HEK293 (cell line): ENCODE results near the gene COPA.

ENCODE experiments used
- CTCF ChIA-PET: fragments of 350-600 bp; formaldehyde crosslinking; extraction: SDS; loops from one replicate; lab custom pipeline; 2021; ENCODE audit warnings: antibody characterized with exemption; lab: Yijun Ruan, JAX
- POLR2A ChIA-PET: fragments of 300-600 bp; formaldehyde crosslinking; extraction: SDS; loops from one replicate; lab custom pipeline; 2020; ENCODE audit warnings: antibody characterized with exemption, inconsistent platforms; lab: Yijun Ruan, JAX
- H3K27ac ChIP-seq: fragments of 200-500 bp; sonication (Bioruptor generic); 2 replicates; pipeline ENCODE4 v1.5.1; 2014; ENCODE audit warnings: low read depth, low read length, control low read depth, inconsistent platforms; ENCODE audit errors: extremely low read depth
- H3K36me3 ChIP-seq, 2 experiments: fragments of 200-500 bp in 1 of 2; sonication (Bioruptor generic) in 1 of 2; 1 replicate in 1 of 2; 2 replicates in 1 of 2; pipeline ENCODE4 v1.5.1; 2014 to 2017; ENCODE audit warnings: inconsistent platforms in 2 of 2, low read length in 2 of 2; ENCODE audit not compliant: control insufficient read depth in 2 of 2, insufficient read depth in 1 of 2
- H3K4me1 ChIP-seq: fragments of 200-500 bp; sonication (Bioruptor generic); 2 replicates; pipeline ENCODE4 v1.5.1; 2014; ENCODE audit warnings: mild to moderate bottlenecking, low read length, inconsistent platforms; ENCODE audit not compliant: control insufficient read depth, insufficient read depth
- H3K4me3 ChIP-seq: 2 replicates; pipeline ENCODE4 v1.5.1; 2011; ENCODE audit warnings: low read depth, mild to moderate bottlenecking, control low read depth, low read length, moderate library complexity
- H3K9me3 ChIP-seq: fragments of 200-500 bp; sonication (Bioruptor generic); 2 replicates; pipeline ENCODE4 v1.5.1; 2014; ENCODE audit warnings: low read depth, low read length, inconsistent platforms; ENCODE audit not compliant: control insufficient read depth, insufficient read depth
- FEZF1 ChIP-seq: fragments of 450-650 bp; formaldehyde crosslinking; IDR thresholded peaks from 2 replicates; pipeline ENCODE4 v1.5.1; 2016; ENCODE audit warnings: missing biosample characterization, missing genetic modification characterization
- GLIS2 ChIP-seq: fragments of 450-650 bp; formaldehyde crosslinking; IDR thresholded peaks from 2 replicates; pipeline ENCODE4 v1.5.1; 2016; ENCODE audit warnings: missing biosample characterization, missing genetic modification characterization
- PRDM1 ChIP-seq: fragments of 450-650 bp; formaldehyde crosslinking; IDR thresholded peaks from 2 replicates; pipeline ENCODE4; 2016; ENCODE audit warnings: missing biosample characterization, missing genetic modification characterization
- SP3 ChIP-seq: fragments of 450-650 bp; formaldehyde crosslinking; IDR thresholded peaks from 2 replicates; pipeline ENCODE4 v1.5.1; 2016; ENCODE audit warnings: missing biosample characterization, missing genetic modification characterization
- ZBTB20 ChIP-seq: fragments of 450-650 bp; formaldehyde crosslinking; IDR thresholded peaks from 2 replicates; pipeline ENCODE4 v1.5.1; 2016; ENCODE audit warnings: missing biosample characterization, missing genetic modification characterization
- ZFP3 ChIP-seq: fragments of 450-650 bp; formaldehyde crosslinking; IDR thresholded peaks from 2 replicates; pipeline ENCODE4 v1.5.1; 2016; ENCODE audit warnings: low read depth, missing biosample characterization, missing genetic modification characterization
- ZNF324 ChIP-seq: fragments of 450-650 bp; formaldehyde crosslinking; IDR thresholded peaks from 2 replicates; pipeline ENCODE4 v1.5.1; 2016; ENCODE audit warnings: missing biosample characterization, missing genetic modification characterization
- ZNF404 ChIP-seq: fragments of 450-650 bp; formaldehyde crosslinking; IDR thresholded peaks from 2 replicates; pipeline ENCODE4 v1.5.1; 2017; ENCODE audit warnings: missing biosample characterization, missing genetic modification characterization
- ZNF423 ChIP-seq: fragments of 450-650 bp; formaldehyde crosslinking; IDR thresholded peaks from 2 replicates; pipeline ENCODE4 v1.5.1; 2016; ENCODE audit warnings: missing biosample characterization, missing genetic modification characterization
- ZNF473 ChIP-seq: fragments of 450-650 bp; formaldehyde crosslinking; IDR thresholded peaks from 2 replicates; pipeline ENCODE4 v1.5.1; 2017; ENCODE audit warnings: missing biosample characterization, missing genetic modification characterization
- ZNF521 ChIP-seq: fragments of 450-650 bp; formaldehyde crosslinking; IDR thresholded peaks from 2 replicates; pipeline ENCODE4 v1.5.1; 2017; ENCODE audit warnings: missing biosample characterization, mild to moderate bottlenecking, missing genetic modification characterization
- ZNF624 ChIP-seq: fragments of 450-650 bp; formaldehyde crosslinking; IDR thresholded peaks from 2 replicates; pipeline ENCODE4 v1.5.1; 2017; ENCODE audit warnings: missing biosample characterization, missing genetic modification characterization
- ZNF664 ChIP-seq: fragments of 450-650 bp; formaldehyde crosslinking; IDR thresholded peaks from 2 replicates; pipeline ENCODE4 v1.5.1; 2016; ENCODE audit warnings: missing biosample characterization, missing genetic modification characterization
- ZNF776 ChIP-seq: fragments of 450-650 bp; formaldehyde crosslinking; IDR thresholded peaks from 2 replicates; pipeline ENCODE4 v1.5.0; 2017; ENCODE audit warnings: missing biosample characterization, missing genetic modification characterization, borderline replicate concordance
- ZNF791 ChIP-seq: fragments of 450-650 bp; formaldehyde crosslinking; IDR thresholded peaks from 2 replicates; pipeline ENCODE4 v1.5.1; 2016; ENCODE audit warnings: missing biosample characterization, missing genetic modification characterization
- ZNF837 ChIP-seq: fragments of 450-650 bp; formaldehyde crosslinking; IDR thresholded peaks from 2 replicates; pipeline ENCODE4 v1.5.1; 2016; ENCODE audit warnings: missing biosample characterization, missing genetic modification characterization
- TF ChIP-seq, protein P1 (sequence below): sonication (generic); formaldehyde crosslinking; IDR thresholded peaks from 2 replicates; pipeline ENCODE4 v1.8.1; 2022; ENCODE audit warnings: mild to moderate bottlenecking, moderate library complexity, missing genetic modification reagents
- TF ChIP-seq, protein P2 (sequence below): fragments of 450-650 bp; IDR thresholded peaks from 2 replicates; pipeline ENCODE4 v1.5.1; 2018; ENCODE audit warnings: missing biosample characterization, mild to moderate bottlenecking, missing genetic modification characterization
- TF ChIP-seq, protein P3 (sequence below): fragments of 450-650 bp; formaldehyde crosslinking; IDR thresholded peaks from 2 replicates; pipeline ENCODE4 v1.5.1; 2016; ENCODE audit warnings: missing biosample characterization, missing genetic modification characterization
- TF ChIP-seq, protein P4 (sequence below): IDR thresholded peaks from 2 replicates; pipeline ENCODE4 v1.6.1; 2011; ENCODE audit warnings: mild to moderate bottlenecking, low read depth, low read length, borderline replicate concordance
- TF ChIP-seq, protein P5 (sequence below): fragments of 450-650 bp; formaldehyde crosslinking; IDR thresholded peaks from 2 replicates; pipeline ENCODE4 v1.5.1; 2016; ENCODE audit warnings: missing biosample characterization, missing genetic modification characterization, low read depth
- TF ChIP-seq, protein P6 (sequence below): fragments of 450-650 bp; formaldehyde crosslinking; IDR thresholded peaks from 2 replicates; pipeline ENCODE4 v1.5.1; 2017; ENCODE audit warnings: missing biosample characterization, missing genetic modification characterization

COPA gene

DNA sequence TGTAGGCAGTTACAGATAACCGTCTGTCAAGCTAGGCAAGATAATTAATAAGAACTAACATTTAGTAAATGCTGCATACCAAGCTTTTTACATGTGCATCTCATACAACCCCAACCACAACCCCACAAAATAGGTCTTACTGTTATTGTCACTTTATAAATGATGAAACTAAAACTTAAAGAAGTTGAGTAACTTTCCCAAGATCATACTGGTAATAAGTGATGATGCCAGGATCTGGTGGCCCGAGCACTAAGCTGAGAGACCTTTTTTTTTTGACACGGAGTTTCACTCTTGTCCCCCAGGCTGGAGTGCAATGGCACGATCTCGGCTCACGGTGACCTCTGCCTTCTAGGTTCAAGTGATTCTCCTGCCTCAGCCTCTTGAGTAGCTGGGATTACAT, 1.9 kb upstream of the COPA start:
- no peak overlapping the region for H3K27ac ChIP-seq
- CTCF ChIA-PET: interaction anchor here (0.7 to 2.9 kb wide), 5 partner anchors 9 to 302 kb away, joined by 3 to 12 read pairs (median 8); no protein-coding TSS in a partner anchor
- H3K4me1 ChIP-seq: no peaks in the 10 kb centered on the region; the same call in 1 of the 2 replicates
- H3K4me3 ChIP-seq: no peak overlapping the region
- no peak for TF ChIP-seq ZNF664 (tag by site-specific recombination)
- TF ChIP-seq GLIS2 (tag by site-specific recombination): no peak
- no peak for TF ChIP-seq ZNF324
- TF ChIP-seq, protein P1, sequence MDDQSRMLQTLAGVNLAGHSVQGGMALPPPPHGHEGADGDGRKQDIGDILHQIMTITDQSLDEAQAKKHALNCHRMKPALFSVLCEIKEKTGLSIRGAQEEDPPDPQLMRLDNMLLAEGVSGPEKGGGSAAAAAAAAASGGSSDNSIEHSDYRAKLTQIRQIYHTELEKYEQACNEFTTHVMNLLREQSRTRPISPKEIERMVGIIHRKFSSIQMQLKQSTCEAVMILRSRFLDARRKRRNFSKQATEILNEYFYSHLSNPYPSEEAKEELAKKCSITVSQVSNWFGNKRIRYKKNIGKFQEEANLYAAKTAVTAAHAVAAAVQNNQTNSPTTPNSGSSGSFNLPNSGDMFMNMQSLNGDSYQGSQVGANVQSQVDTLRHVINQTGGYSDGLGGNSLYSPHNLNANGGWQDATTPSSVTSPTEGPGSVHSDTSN: no peak
- TF ChIP-seq, protein P2, sequence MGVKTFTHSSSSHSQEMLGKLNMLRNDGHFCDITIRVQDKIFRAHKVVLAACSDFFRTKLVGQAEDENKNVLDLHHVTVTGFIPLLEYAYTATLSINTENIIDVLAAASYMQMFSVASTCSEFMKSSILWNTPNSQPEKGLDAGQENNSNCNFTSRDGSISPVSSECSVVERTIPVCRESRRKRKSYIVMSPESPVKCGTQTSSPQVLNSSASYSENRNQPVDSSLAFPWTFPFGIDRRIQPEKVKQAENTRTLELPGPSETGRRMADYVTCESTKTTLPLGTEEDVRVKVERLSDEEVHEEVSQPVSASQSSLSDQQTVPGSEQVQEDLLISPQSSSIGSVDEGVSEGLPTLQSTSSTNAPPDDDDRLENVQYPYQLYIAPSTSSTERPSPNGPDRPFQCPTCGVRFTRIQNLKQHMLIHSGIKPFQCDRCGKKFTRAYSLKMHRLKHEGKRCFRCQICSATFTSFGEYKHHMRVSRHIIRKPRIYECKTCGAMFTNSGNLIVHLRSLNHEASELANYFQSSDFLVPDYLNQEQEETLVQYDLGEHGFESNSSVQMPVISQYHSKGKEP (tag by site-specific recombination): no peak
- TF ChIP-seq ZNF423: no peak
- TF ChIP-seq, protein P3, sequence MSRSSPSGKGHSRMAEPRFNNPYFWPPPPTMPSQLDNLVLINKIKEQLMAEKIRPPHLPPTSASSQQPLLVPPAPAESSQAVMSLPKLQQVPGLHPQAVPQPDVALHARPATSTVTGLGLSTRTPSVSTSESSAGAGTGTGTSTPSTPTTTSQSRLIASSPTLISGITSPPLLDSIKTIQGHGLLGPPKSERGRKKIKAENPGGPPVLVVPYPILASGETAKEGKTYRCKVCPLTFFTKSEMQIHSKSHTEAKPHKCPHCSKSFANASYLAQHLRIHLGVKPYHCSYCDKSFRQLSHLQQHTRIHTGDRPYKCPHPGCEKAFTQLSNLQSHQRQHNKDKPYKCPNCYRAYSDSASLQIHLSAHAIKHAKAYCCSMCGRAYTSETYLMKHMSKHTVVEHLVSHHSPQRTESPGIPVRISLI (tag by site-specific recombination): no peak
- no peak for TF ChIP-seq ZNF404 (tag by site-specific recombination)
- TF ChIP-seq ZNF791 (tag by site-specific recombination): no peak
- no peak for TF ChIP-seq ZNF776
- POLR2A ChIA-PET: no interaction called here
- H3K9me3 ChIP-seq: no peaks in the 10 kb centered on the region
- H3K36me3 ChIP-seq: peaks cover 19 to 65% of the 10 kb centered on the region in 2 experiments

DNA sequence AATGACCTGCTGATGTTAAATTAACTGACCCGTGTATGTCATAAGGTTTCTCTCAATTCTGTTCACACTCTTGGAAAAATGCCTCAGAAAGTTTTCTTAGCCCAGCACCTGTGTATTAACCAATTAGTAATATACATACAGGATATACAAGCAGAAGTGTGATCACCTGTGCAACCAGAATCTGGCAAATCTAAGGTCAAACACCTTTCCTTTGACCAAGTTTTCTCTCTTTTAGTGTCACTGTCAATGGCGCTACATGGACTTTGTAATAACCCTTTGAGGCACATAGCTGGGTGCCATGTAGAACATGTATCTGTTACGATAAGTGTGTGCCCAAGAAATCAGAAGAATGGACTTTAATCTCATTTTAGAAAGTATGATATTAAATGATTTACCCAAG, 1.2 kb upstream of the COPA start:
- H3K27ac ChIP-seq: no peak overlapping the region

DNA sequence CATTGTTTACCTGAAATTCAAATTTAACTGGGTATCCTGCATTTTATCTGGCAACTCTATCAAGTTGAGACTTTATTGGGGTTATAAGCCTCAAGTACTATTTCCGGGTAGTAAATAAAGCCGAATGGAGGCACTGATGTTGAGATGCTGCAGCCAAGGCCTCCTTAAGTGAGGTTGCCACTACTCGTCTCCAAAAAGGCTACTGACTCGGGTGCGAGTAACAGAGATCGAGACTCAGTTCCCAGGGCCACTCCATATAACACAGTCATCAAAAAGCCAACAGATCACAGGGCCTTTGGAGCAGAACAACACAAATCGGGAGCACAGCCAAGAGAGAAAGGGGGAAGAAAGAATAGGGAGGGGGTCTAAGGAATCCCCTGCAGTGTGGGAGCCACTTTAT, 524 bp downstream of the COPA start:
- TF ChIP-seq SP3 (tag by site-specific recombination): no peak
- no peak for TF ChIP-seq ZNF837 (tag by site-specific recombination)
- no peak for TF ChIP-seq PRDM1 (tag by site-specific recombination)
- TF ChIP-seq, protein P4, sequence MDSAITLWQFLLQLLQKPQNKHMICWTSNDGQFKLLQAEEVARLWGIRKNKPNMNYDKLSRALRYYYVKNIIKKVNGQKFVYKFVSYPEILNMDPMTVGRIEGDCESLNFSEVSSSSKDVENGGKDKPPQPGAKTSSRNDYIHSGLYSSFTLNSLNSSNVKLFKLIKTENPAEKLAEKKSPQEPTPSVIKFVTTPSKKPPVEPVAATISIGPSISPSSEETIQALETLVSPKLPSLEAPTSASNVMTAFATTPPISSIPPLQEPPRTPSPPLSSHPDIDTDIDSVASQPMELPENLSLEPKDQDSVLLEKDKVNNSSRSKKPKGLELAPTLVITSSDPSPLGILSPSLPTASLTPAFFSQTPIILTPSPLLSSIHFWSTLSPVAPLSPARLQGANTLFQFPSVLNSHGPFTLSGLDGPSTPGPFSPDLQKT: no peak
- TF ChIP-seq, protein P5, sequence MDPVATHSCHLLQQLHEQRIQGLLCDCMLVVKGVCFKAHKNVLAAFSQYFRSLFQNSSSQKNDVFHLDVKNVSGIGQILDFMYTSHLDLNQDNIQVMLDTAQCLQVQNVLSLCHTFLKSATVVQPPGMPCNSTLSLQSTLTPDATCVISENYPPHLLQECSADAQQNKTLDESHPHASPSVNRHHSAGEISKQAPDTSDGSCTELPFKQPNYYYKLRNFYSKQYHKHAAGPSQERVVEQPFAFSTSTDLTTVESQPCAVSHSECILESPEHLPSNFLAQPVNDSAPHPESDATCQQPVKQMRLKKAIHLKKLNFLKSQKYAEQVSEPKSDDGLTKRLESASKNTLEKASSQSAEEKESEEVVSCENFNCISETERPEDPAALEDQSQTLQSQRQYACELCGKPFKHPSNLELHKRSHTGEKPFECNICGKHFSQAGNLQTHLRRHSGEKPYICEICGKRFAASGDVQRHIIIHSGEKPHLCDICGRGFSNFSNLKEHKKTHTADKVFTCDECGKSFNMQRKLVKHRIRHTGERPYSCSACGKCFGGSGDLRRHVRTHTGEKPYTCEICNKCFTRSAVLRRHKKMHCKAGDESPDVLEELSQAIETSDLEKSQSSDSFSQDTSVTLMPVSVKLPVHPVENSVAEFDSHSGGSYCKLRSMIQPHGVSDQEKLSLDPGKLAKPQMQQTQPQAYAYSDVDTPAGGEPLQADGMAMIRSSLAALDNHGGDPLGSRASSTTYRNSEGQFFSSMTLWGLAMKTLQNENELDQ: no peak
- no peak for TF ChIP-seq ZNF473
- TF ChIP-seq ZNF521 (tag by site-specific recombination): no peak
- TF ChIP-seq, protein P6, sequence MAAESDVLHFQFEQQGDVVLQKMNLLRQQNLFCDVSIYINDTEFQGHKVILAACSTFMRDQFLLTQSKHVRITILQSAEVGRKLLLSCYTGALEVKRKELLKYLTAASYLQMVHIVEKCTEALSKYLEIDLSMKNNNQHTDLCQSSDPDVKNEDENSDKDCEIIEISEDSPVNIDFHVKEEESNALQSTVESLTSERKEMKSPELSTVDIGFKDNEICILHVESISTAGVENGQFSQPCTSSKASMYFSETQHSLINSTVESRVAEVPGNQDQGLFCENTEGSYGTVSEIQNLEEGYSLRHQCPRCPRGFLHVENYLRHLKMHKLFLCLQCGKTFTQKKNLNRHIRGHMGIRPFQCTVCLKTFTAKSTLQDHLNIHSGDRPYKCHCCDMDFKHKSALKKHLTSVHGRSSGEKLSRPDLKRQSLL (tag by site-specific recombination): no peak
- no peaks in the 10 kb centered on the region; the same call in 1 of the 2 replicates for H3K4me1 ChIP-seq
- peak overlapping the region; percentile 37; the same call in 1 of the 2 replicates for H3K27ac ChIP-seq
- peaks cover 31 to 65% of the 10 kb centered on the region in 2 experiments for H3K36me3 ChIP-seq
- CTCF ChIA-PET: interaction anchor here (1.8 kb wide), 1 partner anchor 51 kb away, joined by 9 read pairs; no protein-coding TSS in a partner anchor
- no peaks in the 10 kb centered on the region for H3K9me3 ChIP-seq
- H3K4me3 ChIP-seq: peak overlapping the region; percentile 69
- POLR2A ChIA-PET: no interaction called here

More for the DNA sequence above, 1.2 kb upstream of the COPA start:
- peak overlapping the region; percentile 69 for H3K4me3 ChIP-seq
- no peaks in the 10 kb centered on the region; the same call in 1 of the 2 replicates for H3K4me1 ChIP-seq
- H3K36me3 ChIP-seq: peaks cover 21 to 65% of the 10 kb centered on the region in 2 experiments
- H3K9me3 ChIP-seq: no peaks in the 10 kb centered on the region
- CTCF ChIA-PET: interaction anchor here (0.6 to 2.9 kb wide), 5 partner anchors 10 to 243 kb away, joined by 4 to 12 read pairs (median 8); no protein-coding TSS in a partner anchor
- POLR2A ChIA-PET: interaction anchor here (1.9 kb wide), 1 partner anchor 8 kb away, joined by 4 read pairs; no protein-coding TSS in a partner anchor
- TF ChIP-seq FEZF1 (tag by site-specific recombination) (no peak), ZFP3 (tag by site-specific recombination) (no peak), ZNF664 (tag by site-specific recombination) (no peak), ZBTB20 (tag by site-specific recombination) (no peak), ZNF624 (tag by site-specific recombination) (no peak)
